CD14-positive monocyte (primary cell): ENCODE results near the gene CTU1. TPM values are rescaled to one million over a fixed set of nuclear protein-coding genes. Genes with fewer than 3 reads are reported as not detected.

ENCODE experiments used
- DNase-seq, 3 donors: peaks; one replicate each; pipeline ENCODE4 v3.0.0-alpha.2; 2011 to 2022
- H2AFZ ChIP-seq: 2 replicates; pipeline ENCODE4 v1.6.0; 2012; ENCODE audit warnings: mild to moderate bottlenecking, low read depth, low read length, inconsistent platforms; ENCODE audit not compliant: insufficient read depth, poor library complexity, severe bottlenecking
- H3K27ac ChIP-seq, 2 donors: 1 replicate in 1 of 2; 2 replicates in 1 of 2; pipeline ENCODE4 v1.5.1; 2012 to 2013; ENCODE audit warnings: low read length in 2 of 2, control low read depth in 1 of 2, inconsistent platforms in 1 of 2, low read depth in 1 of 2, mild to moderate bottlenecking in 1 of 2
- H3K27me3 ChIP-seq, 2 donors: one replicate each; pipeline versions ENCODE4 v1.6.0 to v1.6.1; 2011 to 2013; ENCODE audit warnings: low read length in 2 of 2; ENCODE audit not compliant: control insufficient read depth in 2 of 2, insufficient read depth in 2 of 2
- H3K36me3 ChIP-seq, 2 donors: replicated peaks in 1 of 2; 1 replicate in 1 of 2; 2 replicates in 1 of 2; pipeline versions ENCODE4 v1.5.1 to v1.6.1; 2012 to 2013; ENCODE audit warnings: low read length in 2 of 2, control low read depth in 1 of 2, inconsistent platforms in 1 of 2, mild to moderate bottlenecking in 1 of 2; ENCODE audit not compliant: insufficient read depth in 2 of 2, control insufficient read depth in 1 of 2
- H3K4me1 ChIP-seq, 2 donors: 1 replicate in 1 of 2; 2 replicates in 1 of 2; pipeline versions ENCODE4 v1.5.1 to v1.6.1; 2012 to 2013; ENCODE audit warnings: low read length in 2 of 2, control low read depth in 1 of 2, inconsistent platforms in 1 of 2, mild to moderate bottlenecking in 1 of 2, moderate library complexity in 1 of 2; ENCODE audit not compliant: insufficient read depth in 2 of 2, control insufficient read depth in 1 of 2
- H3K4me2 ChIP-seq: replicated peaks from 2 replicates; pipeline ENCODE3; 2012; ENCODE audit warnings: low read length, moderate library complexity, mild to moderate bottlenecking; ENCODE audit not compliant: poor library complexity, severe bottlenecking; ENCODE audit errors: extremely low read depth
- H3K4me3 ChIP-seq, 3 experiments: fragments of 200-600 bp in 1 of 3; sonication (generic) in 1 of 3; replicated peaks in 1 of 3; 1 replicate in 2 of 3; 2 replicates in 1 of 3; pipeline ENCODE4 v1.5.1; 2011 to 2013; ENCODE audit warnings: low read length in 3 of 3, mild to moderate bottlenecking in 3 of 3, control low read depth in 2 of 3, low read depth in 2 of 3, inconsistent platforms in 1 of 3, moderate library complexity in 1 of 3
- H3K79me2 ChIP-seq: 2 replicates; pipeline ENCODE4 v1.6.0; 2012; ENCODE audit warnings: mild to moderate bottlenecking, control low read depth, inconsistent platforms, low read length, moderate library complexity; ENCODE audit not compliant: insufficient read depth
- H3K9ac ChIP-seq: 2 replicates; pipeline ENCODE4 v1.6.0; 2017; ENCODE audit warnings: low read length, mild to moderate bottlenecking; ENCODE audit not compliant: insufficient read depth, poor library complexity, severe bottlenecking
- H3K9me3 ChIP-seq, 2 donors: replicated peaks in 1 of 2; 1 replicate in 1 of 2; 2 replicates in 1 of 2; pipeline versions ENCODE4 v1.5.1 to v1.6.1; 2012 to 2013; ENCODE audit warnings: low read length in 2 of 2, control low read depth in 1 of 2; ENCODE audit not compliant: control insufficient read depth in 1 of 2, insufficient read depth in 1 of 2
- H4K20me1 ChIP-seq: 2 replicates; pipeline ENCODE4 v1.6.0; 2012; ENCODE audit warnings: mild to moderate bottlenecking, low read length, control low read depth, moderate library complexity; ENCODE audit not compliant: insufficient read depth
- H3K27ac Mint-ChIP-seq, 7 donors: one replicate each; pipeline ENCODE4 v1.8.0; 2020; ENCODE audit warnings: mild to moderate bottlenecking in 7 of 7, mixed read lengths in 7 of 7, moderate library complexity in 6 of 7, inconsistent platforms in 2 of 7
- H3K27me3 Mint-ChIP-seq, 3 donors: one replicate each; pipeline ENCODE4 v1.8.0; 2021 to 2022; ENCODE audit warnings: low read depth in 3 of 3, mild to moderate bottlenecking in 3 of 3, mixed read lengths in 3 of 3, moderate library complexity in 3 of 3, inconsistent platforms in 1 of 3
- H3K36me3 Mint-ChIP-seq, 2 donors: one replicate each; pipeline ENCODE4 v1.8.0; 2020; ENCODE audit warnings: mixed read lengths in 2 of 2, inconsistent platforms in 1 of 2, mild to moderate bottlenecking in 1 of 2
- H3K4me1 Mint-ChIP-seq: one replicate; pipeline ENCODE4 v1.8.0; 2020; ENCODE audit warnings: mild to moderate bottlenecking, mixed read lengths
- H3K4me3 Mint-ChIP-seq, 2 donors: one replicate each; pipeline ENCODE4 v1.8.0; 2020; ENCODE audit warnings: mild to moderate bottlenecking in 2 of 2, mixed read lengths in 2 of 2, moderate library complexity in 1 of 2
- H3K9me3 Mint-ChIP-seq, 7 donors: one replicate each; pipeline ENCODE4 v1.8.0; 2020 to 2022; ENCODE audit warnings: mixed read lengths in 7 of 7, mild to moderate bottlenecking in 6 of 7, moderate library complexity in 6 of 7, inconsistent platforms in 2 of 7
- CTCF ChIP-seq: fragments of 200-600 bp; IDR thresholded peaks from one replicate; pipeline ENCODE4 v1.8.0; 2022; ENCODE audit warnings: antibody characterized with exemption, mild to moderate bottlenecking
- WGBS: methylation state at CpG from one replicate; pipeline ENCODE4 v1.1.5; 2013; ENCODE audit warnings: missing lambda C conversion rate; ENCODE audit not compliant: insufficient coverage; 5-methylcytosine and 5-hydroxymethylcytosine counted together
- intact Hi-C, 2 donors: fragments of 100-400 bp; cut with micrococcal nuclease; formaldehyde crosslinking; loops; one replicate each; pipeline versions ENCODE4 v1.15.0 to v1.15.1; 2023
- polyA plus RNA-seq, 3 donors: library from polyadenylated mRNA; depleted of rRNA in 1 of 3; unstranded in 2 of 3; stranded (reverse) in 1 of 3; fragments of 300-500 nt in 2 of 3; fragments of >200 nt in 1 of 3; fragmentation: Illumina TruSeq in 2 of 3; gene quantifications; 1 replicate in 2 of 3; 2 replicates in 1 of 3; pipeline ENCODE4 v1.2.3, GENCODE V29; 2012 to 2021

The CTU1 gene
- polyA plus RNA-seq, 3 donors = 0.75 to 3.0 (median 2.9) TPM

GRCh38 chr19:51146751-51147150 is 38.5 kb upstream of the CTU1 start:
- Mint-ChIP-seq H3K4me1 (peaks cover 89% of the 10 kb centered on the region), H3K27me3 (no peaks in the 10 kb centered on the region), H3K27ac (peak overlapping the region in 6 of 7 donors; percentile 23 to 95 (median 66)), H3K36me3 (peaks cover 49 to 72% of the 10 kb centered on the region in 2 donors), H3K4me3 (no peak overlapping the region), H3K9me3 (peaks cover 0 to 5% (median 0%) of the 10 kb centered on the region in 7 donors)
- H3K27me3 ChIP-seq = no peaks in the 10 kb centered on the region
- H3K36me3 ChIP-seq = peaks cover 28 to 50% of the 10 kb centered on the region in 2 donors
- H3K4me3 ChIP-seq = peak overlapping the region in 1 of 3 experiments; percentile 10
- H2AFZ ChIP-seq = no peak overlapping the region
- intact Hi-C loops = loop anchor here (5.0 kb wide), 2 partner anchors 34 to 39 kb away; partner anchors contain the start of gene CTU1 (in 1 of the 2)
- H3K4me1 ChIP-seq = peaks cover 76 to 95% of the 10 kb centered on the region in 2 donors
- H3K79me2 ChIP-seq = peaks cover 91% of the 10 kb centered on the region
- TF ChIP-seq CTCF = no peak
- no peak for DNase-seq
- no peaks in the 10 kb centered on the region for H3K9me3 ChIP-seq
- H4K20me1 ChIP-seq = peaks cover 20% of the 10 kb centered on the region
- peak overlapping the region; percentile 5 for H3K4me2 ChIP-seq
- no peak overlapping the region for H3K9ac ChIP-seq
- peak overlapping the region in 1 of 2 donors; percentile 63 for H3K27ac ChIP-seq
- WGBS = 100% methylated on average over 3 of the region's 7 CpGs

- WGBS = no CpG with 5 or more reads among the region's 4 CpGs
- no peak for TF ChIP-seq CTCF
- Histone ChIP-seq H2AFZ (no peak overlapping the region), H4K20me1 (peaks cover 13% of the 10 kb centered on the region), H3K36me3 (peaks cover 22 to 42% of the 10 kb centered on the region in 2 donors), H3K9ac (no peak overlapping the region), H3K4me2 (no peak overlapping the region), H3K4me1 (peaks cover 84 to 97% of the 10 kb centered on the region in 2 donors), H3K27me3 (no peaks in the 10 kb centered on the region), H3K79me2 (peaks cover 91% of the 10 kb centered on the region), H3K27ac (peak overlapping the region in 1 of 2 donors; percentile 63), H3K4me3 (no peak overlapping the region), H3K9me3 (no peaks in the 10 kb centered on the region)
- Mint-ChIP-seq H3K27ac (peak overlapping the region in 1 of 7 donors; percentile 18), H3K27me3 (no peaks in the 10 kb centered on the region), H3K4me3 (peak overlapping the region in 1 of 2 donors; percentile 2), H3K36me3 (peaks cover 45 to 72% of the 10 kb centered on the region in 2 donors), H3K9me3 (peaks cover 0 to under 1% (median 0%) of the 10 kb centered on the region in 7 donors), H3K4me1 (peaks cover 97% of the 10 kb centered on the region)
- DNase-seq = no peak
- intact Hi-C loops = loop anchor here (5.0 kb wide), 2 partner anchors 34 to 39 kb away; partner anchors contain the start of gene CTU1 (in 1 of the 2)
These were observed 37.8 kb upstream of the CTU1 start for GRCh38 chr19:51145916-51146493.
